Measurements from ENCODE around the gene SDK1. TPM values are rescaled to one million over a fixed set of nuclear protein-coding genes. Genes with fewer than 3 reads are reported as not detected.

The SDK1 gene
- total RNA-seq, 1 donor from 2014 or later = 10.4 TPM

GRCh38 chr7:4208586-4208985 is 907.5 kb downstream of the SDK1 start:
- no peak overlapping the region for H3K27ac ChIP-seq
- no peaks in the 10 kb centered on the region for H3K9me3 ChIP-seq
- intact Hi-C loops (cut with DNase I) = no loop called here
- no peaks in the 10 kb centered on the region for H3K4me1 ChIP-seq
- H3K36me3 ChIP-seq = no peaks in the 10 kb centered on the region
- H3K27me3 ChIP-seq = no peaks in the 10 kb centered on the region
- DNase-seq (peak; percentile 40), ATAC-seq (no peak)
- no peak for TF ChIP-seq CTCF (IDR thresholded peaks at IDR 0.05)
- no peak overlapping the region for H3K4me3 ChIP-seq

- Histone ChIP-seq H3K4me3 (no peak overlapping the region), H3K27ac (no peak overlapping the region), H3K36me3 (no peaks in the 10 kb centered on the region), H3K4me1 (no peaks in the 10 kb centered on the region), H3K27me3 (no peaks in the 10 kb centered on the region), H3K9me3 (no peaks in the 10 kb centered on the region)
- intact Hi-C loops (cut with DNase I) = no loop called here
- no peak for TF ChIP-seq CTCF (IDR thresholded peaks at IDR 0.05)
- ATAC-seq = no peak
- peak; percentile 40 for DNase-seq
Observed at GRCh38 chr7:4209126-4209525, 908.1 kb downstream of the SDK1 start.

- Histone ChIP-seq H3K4me1 (no peaks in the 10 kb centered on the region), H3K4me3 (no peak overlapping the region), H3K27me3 (no peaks in the 10 kb centered on the region), H3K36me3 (no peaks in the 10 kb centered on the region), H3K9me3 (no peaks in the 10 kb centered on the region), H3K27ac (no peak overlapping the region)
- ATAC-seq (no peak), DNase-seq (peak; percentile 60)
- intact Hi-C loops (cut with DNase I) = no loop called here
- no peak for TF ChIP-seq CTCF (IDR thresholded peaks at IDR 0.05)
Observed at GRCh38 chr7:4209966-4210365, 908.9 kb downstream of the SDK1 start.

GRCh38 chr7:4210821-4211220 is 909.8 kb downstream of the SDK1 start:
- no peaks in the 10 kb centered on the region for H3K36me3 ChIP-seq
- no peak for TF ChIP-seq CTCF (IDR thresholded peaks at IDR 0.05)
- intact Hi-C loops (cut with DNase I) = no loop called here
- DNase-seq (peak; percentile 23), ATAC-seq (no peak)
- no peak overlapping the region for H3K4me3 ChIP-seq
- no peak overlapping the region for H3K27ac ChIP-seq
- no peaks in the 10 kb centered on the region for H3K27me3 ChIP-seq
- H3K4me1 ChIP-seq = no peaks in the 10 kb centered on the region
- H3K9me3 ChIP-seq = no peaks in the 10 kb centered on the region

- intact Hi-C loops (cut with DNase I) = no loop called here
- Histone ChIP-seq H3K27me3 (no peaks in the 10 kb centered on the region), H3K27ac (no peak overlapping the region), H3K9me3 (no peaks in the 10 kb centered on the region), H3K4me1 (no peaks in the 10 kb centered on the region), H3K4me3 (no peak overlapping the region), H3K36me3 (no peaks in the 10 kb centered on the region)
- DNase-seq (peak; percentile 57), ATAC-seq (no peak)
- no peak for TF ChIP-seq CTCF (IDR thresholded peaks at IDR 0.05)
Observed at GRCh38 chr7:4211261-4211660, 910.2 kb downstream of the SDK1 start.

GRCh38 chr7:4212376-4212775 is 911.3 kb downstream of the SDK1 start:
- DNase-seq (peak; percentile 26), ATAC-seq (no peak)
- Histone ChIP-seq H3K27ac (no peak overlapping the region), H3K27me3 (no peaks in the 10 kb centered on the region), H3K4me1 (no peaks in the 10 kb centered on the region), H3K4me3 (no peak overlapping the region), H3K36me3 (no peaks in the 10 kb centered on the region), H3K9me3 (no peaks in the 10 kb centered on the region)
- intact Hi-C loops (cut with DNase I) = no loop called here
- no peak for TF ChIP-seq CTCF (IDR thresholded peaks at IDR 0.05)

All from upper lobe of right lung (tissue), 1 donor.